Esophagus (tissue), 2 donors: ENCODE measurements around the gene FAM78B. TPM values are rescaled to one million over a fixed set of nuclear protein-coding genes. Genes with fewer than 3 reads are reported as not detected.

ENCODE experiments used
- H3K27ac ChIP-seq, 2 donors: one replicate each; pipeline ENCODE4 v1.5.1; 2013; ENCODE audit warnings: low read depth in 2 of 2, mild to moderate bottlenecking in 2 of 2, inconsistent platforms in 1 of 2, low read length in 1 of 2, moderate library complexity in 1 of 2
- H3K27me3 ChIP-seq, 2 donors: one replicate each; pipeline ENCODE4 v1.6.1; 2013; ENCODE audit warnings: low read length in 2 of 2, control low read depth in 1 of 2, mild to moderate bottlenecking in 1 of 2; ENCODE audit not compliant: insufficient read depth in 2 of 2, control insufficient read depth in 1 of 2
- H3K36me3 ChIP-seq, 2 donors: one replicate each; pipeline ENCODE4 v1.6.1; 2013; ENCODE audit warnings: low read length in 1 of 2; ENCODE audit not compliant: control insufficient read depth in 2 of 2, insufficient read depth in 2 of 2
- H3K4me1 ChIP-seq, 2 donors: one replicate each; pipeline ENCODE4 v1.6.1; 2013; ENCODE audit warnings: low read length in 1 of 2; ENCODE audit not compliant: control insufficient read depth in 2 of 2, insufficient read depth in 2 of 2
- H3K4me3 ChIP-seq, 2 donors: one replicate each; pipeline ENCODE4 v1.5.1; 2013; ENCODE audit warnings: low read length in 2 of 2, mild to moderate bottlenecking in 2 of 2, low read depth in 1 of 2, moderate library complexity in 1 of 2
- H3K9me3 ChIP-seq, 2 donors: one replicate each; pipeline ENCODE4 v1.6.1; 2013; ENCODE audit warnings: mild to moderate bottlenecking in 2 of 2, low read depth in 1 of 2, low read length in 1 of 2, moderate library complexity in 1 of 2; ENCODE audit not compliant: control insufficient read depth in 2 of 2, insufficient read depth in 1 of 2
- WGBS, 2 donors: extraction: QIAGEN DNeasy Blood & Tissue Kit; methylation state at CpG; one replicate each; pipeline ENCODE4 v1.1.7; 2013; 5-methylcytosine and 5-hydroxymethylcytosine counted together
- polyA plus RNA-seq, 2 donors: library from polyadenylated mRNA; stranded (reverse); fragments of 200-250 nt; gene quantifications; one replicate each; pipeline ENCODE4 v1.2.3, GENCODE V29; 2013
- donor health status: healthy with polysubstance abuse.
- donor health status: Bipolar disorder and iron deficiency.

FAM78B gene
- polyA plus RNA-seq, 2 donors: 0.20 to 0.24 TPM

- Histone ChIP-seq H3K36me3 (no peaks in the 10 kb centered on the region), H3K9me3 (peaks cover 0 to 2% of the 10 kb centered on the region in 2 donors), H3K4me3 (no peak overlapping the region), H3K4me1 (no peaks in the 10 kb centered on the region), H3K27ac (no peak overlapping the region), H3K27me3 (no peaks in the 10 kb centered on the region)
Observed at GRCh38 chr1:166132496-166132895, 34.3 kb downstream of the FAM78B start.

GRCh38 chr1:166129006-166129405 lies 37.8 kb downstream of the FAM78B start:
- WGBS, 2 donors: 93 to 96% methylated on average over 3 of the region's 3 CpGs
- Histone ChIP-seq H3K36me3 (no peaks in the 10 kb centered on the region), H3K27me3 (no peaks in the 10 kb centered on the region), H3K4me3 (no peak overlapping the region), H3K27ac (no peak overlapping the region), H3K9me3 (peaks cover 0 to 2% of the 10 kb centered on the region in 2 donors), H3K4me1 (no peaks in the 10 kb centered on the region)

GRCh38 chr1:166128195-166128594 lies 38.6 kb downstream of the FAM78B start:
- 49 to 91% methylated on average over 1 of the region's 1 CpG for WGBS, 2 donors

GRCh38 chr1:166127003-166127402 lies 39.8 kb downstream of the FAM78B start:
- Histone ChIP-seq H3K27me3 (no peaks in the 10 kb centered on the region), H3K4me3 (no peak overlapping the region), H3K9me3 (no peaks in the 10 kb centered on the region), H3K27ac (no peak overlapping the region), H3K4me1 (no peaks in the 10 kb centered on the region), H3K36me3 (no peaks in the 10 kb centered on the region)
- WGBS, 2 donors: 83 to 85% methylated on average over 1 of the region's 1 CpG

More at GRCh38 chr1:166128195-166128594, 38.6 kb downstream of the FAM78B start:
- H3K9me3 ChIP-seq: peaks cover 0 to 2% of the 10 kb centered on the region in 2 donors
- H3K4me1 ChIP-seq: no peaks in the 10 kb centered on the region
- H3K4me3 ChIP-seq: no peak overlapping the region
- no peaks in the 10 kb centered on the region for H3K27me3 ChIP-seq
- H3K27ac ChIP-seq: no peak overlapping the region
- no peaks in the 10 kb centered on the region for H3K36me3 ChIP-seq

GRCh38 chr1:166122873-166123466 lies 43.8 kb downstream of the FAM78B start:
- no peak overlapping the region for H3K27ac ChIP-seq
- H3K4me1 ChIP-seq: no peaks in the 10 kb centered on the region
- WGBS, 2 donors: 75% methylated on average over 8 of the region's 8 CpGs
- H3K9me3 ChIP-seq: no peaks in the 10 kb centered on the region
- no peaks in the 10 kb centered on the region for H3K27me3 ChIP-seq
- H3K36me3 ChIP-seq: no peaks in the 10 kb centered on the region
- H3K4me3 ChIP-seq: no peak overlapping the region

- no peaks in the 10 kb centered on the region for H3K9me3 ChIP-seq
- no peaks in the 10 kb centered on the region for H3K36me3 ChIP-seq
- no peaks in the 10 kb centered on the region for H3K27me3 ChIP-seq
- no peak overlapping the region for H3K27ac ChIP-seq
- WGBS, 2 donors: 88% methylated on average over 4 of the region's 4 CpGs
- H3K4me1 ChIP-seq: no peaks in the 10 kb centered on the region
- H3K4me3 ChIP-seq: no peak overlapping the region
Observed at GRCh38 chr1:166121010-166121409, 45.8 kb downstream of the FAM78B start.

GRCh38 chr1:166120281-166120680 lies 46.5 kb downstream of the FAM78B start:
- WGBS, 2 donors: 81 to 85% methylated on average over 8 of the region's 8 CpGs
- no peaks in the 10 kb centered on the region for H3K4me1 ChIP-seq
- no peak overlapping the region for H3K27ac ChIP-seq
- no peaks in the 10 kb centered on the region for H3K36me3 ChIP-seq
- H3K9me3 ChIP-seq: no peaks in the 10 kb centered on the region
- no peaks in the 10 kb centered on the region for H3K27me3 ChIP-seq
- H3K4me3 ChIP-seq: no peak overlapping the region

GRCh38 chr1:166119471-166119965 lies 47.3 kb downstream of the FAM78B start:
- no peak overlapping the region for H3K4me3 ChIP-seq
- no peak overlapping the region for H3K27ac ChIP-seq
- H3K4me1 ChIP-seq: no peaks in the 10 kb centered on the region
- no peaks in the 10 kb centered on the region for H3K27me3 ChIP-seq
- no peaks in the 10 kb centered on the region for H3K9me3 ChIP-seq
- H3K36me3 ChIP-seq: no peaks in the 10 kb centered on the region
- WGBS, 2 donors: 65 to 67% methylated on average over 11 of the region's 11 CpGs

GRCh38 chr1:166117776-166118175 lies 49.0 kb downstream of the FAM78B start:
- Histone ChIP-seq H3K9me3 (no peaks in the 10 kb centered on the region), H3K27me3 (no peaks in the 10 kb centered on the region), H3K4me3 (no peak overlapping the region), H3K4me1 (no peaks in the 10 kb centered on the region), H3K36me3 (no peaks in the 10 kb centered on the region), H3K27ac (no peak overlapping the region)
- 84 to 87% methylated on average over 5 of the region's 5 CpGs for WGBS, 2 donors

- Histone ChIP-seq H3K9me3 (no peaks in the 10 kb centered on the region), H3K27ac (no peak overlapping the region), H3K4me3 (no peak overlapping the region), H3K36me3 (no peaks in the 10 kb centered on the region), H3K27me3 (no peaks in the 10 kb centered on the region), H3K4me1 (no peaks in the 10 kb centered on the region)
- 99 to 100% methylated on average over 1 of the region's 1 CpG for WGBS, 2 donors
Observed at GRCh38 chr1:166116026-166116425, 50.8 kb downstream of the FAM78B start.
